ENCODE results near the gene CRACDL. TPM values are rescaled to one million over a fixed set of nuclear protein-coding genes. Genes with fewer than 3 reads are reported as not detected.

CRACDL gene
- total and polyA plus RNA-seq, 2 donors (not counting 3 experiments of a cell fraction or from before 2014, with no cell fraction given), result 0.92 to 6.3 TPM

DNA sequence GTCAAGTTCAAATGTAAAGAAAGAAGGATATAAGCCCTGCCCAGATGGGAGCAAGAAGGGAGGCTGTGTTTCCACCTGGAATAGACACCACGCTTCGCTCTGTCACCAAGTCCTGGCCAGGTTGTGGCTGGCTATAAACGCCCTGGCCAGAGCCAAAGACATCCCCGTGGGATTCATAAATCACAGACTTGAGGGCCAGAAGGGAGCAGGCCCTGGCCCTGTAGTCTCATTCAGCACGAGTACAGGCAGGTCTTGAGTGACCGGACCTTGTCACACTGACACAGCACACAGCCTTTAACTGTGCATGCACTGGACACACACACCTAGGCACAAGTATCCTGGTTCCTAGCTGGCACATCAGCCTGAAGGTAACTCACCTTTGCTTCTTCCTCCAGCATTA, 110.6 kb downstream of the CRACDL start:
- BruUV-seq (replicated peaks), result no TSS peak
- TF ChIP-seq, protein P1, sequence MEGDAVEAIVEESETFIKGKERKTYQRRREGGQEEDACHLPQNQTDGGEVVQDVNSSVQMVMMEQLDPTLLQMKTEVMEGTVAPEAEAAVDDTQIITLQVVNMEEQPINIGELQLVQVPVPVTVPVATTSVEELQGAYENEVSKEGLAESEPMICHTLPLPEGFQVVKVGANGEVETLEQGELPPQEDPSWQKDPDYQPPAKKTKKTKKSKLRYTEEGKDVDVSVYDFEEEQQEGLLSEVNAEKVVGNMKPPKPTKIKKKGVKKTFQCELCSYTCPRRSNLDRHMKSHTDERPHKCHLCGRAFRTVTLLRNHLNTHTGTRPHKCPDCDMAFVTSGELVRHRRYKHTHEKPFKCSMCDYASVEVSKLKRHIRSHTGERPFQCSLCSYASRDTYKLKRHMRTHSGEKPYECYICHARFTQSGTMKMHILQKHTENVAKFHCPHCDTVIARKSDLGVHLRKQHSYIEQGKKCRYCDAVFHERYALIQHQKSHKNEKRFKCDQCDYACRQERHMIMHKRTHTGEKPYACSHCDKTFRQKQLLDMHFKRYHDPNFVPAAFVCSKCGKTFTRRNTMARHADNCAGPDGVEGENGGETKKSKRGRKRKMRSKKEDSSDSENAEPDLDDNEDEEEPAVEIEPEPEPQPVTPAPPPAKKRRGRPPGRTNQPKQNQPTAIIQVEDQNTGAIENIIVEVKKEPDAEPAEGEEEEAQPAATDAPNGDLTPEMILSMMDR (IDR thresholded peaks at IDR 0.05; ENCODE audit: extremely low read depth in 1 of 2, insufficient read depth in 1 of 2, low read depth in 1 of 2, low read length in 2 of 2), result no peak
- TF ChIP-seq GATA2 (IDR thresholded peaks at IDR 0.05; ENCODE audit: insufficient read depth, insufficient read length, low read depth, low read length) (no peak), POLR2AphosphoS5 (IDR thresholded peaks at IDR 0.05; ENCODE audit: insufficient read depth, low read depth, low read length) (no peak), JUN (IDR thresholded peaks at IDR 0.05; ENCODE audit: borderline replicate concordance, insufficient read depth, insufficient read length, low read depth) (no peak), FOS (IDR thresholded peaks at IDR 0.05; ENCODE audit: borderline replicate concordance, insufficient read depth, low read length) (no peak), POLR2A (IDR thresholded peaks at IDR 0.05; ENCODE audit: low read depth, low read length) (no peak), EZH2 (IDR thresholded peaks at IDR 0.05; ENCODE audit: borderline replicate concordance, low read depth, low read length, severe bottlenecking) (no peak), MYC (IDR thresholded peaks at IDR 0.05; ENCODE audit: low read depth, low read length) (no peak)
- TF ChIP-seq, protein P2, sequence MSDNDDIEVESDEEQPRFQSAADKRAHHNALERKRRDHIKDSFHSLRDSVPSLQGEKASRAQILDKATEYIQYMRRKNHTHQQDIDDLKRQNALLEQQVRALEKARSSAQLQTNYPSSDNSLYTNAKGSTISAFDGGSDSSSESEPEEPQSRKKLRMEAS (IDR thresholded peaks at IDR 0.05; ENCODE audit: insufficient read depth, insufficient read length), result no peak
- DNase-seq (ENCODE audit: low read depth, low spot score), result no peak
- H3K79me2 ChIP-seq (ENCODE audit: control insufficient read depth, insufficient read depth, low read length), result no peaks in the 10 kb centered on the region
- peaks cover 16% of the 10 kb centered on the region for H3K4me1 ChIP-seq (ENCODE audit: control insufficient read depth, extremely low read depth, insufficient read depth, low read length)
- intact Hi-C loops (cut with micrococcal nuclease), result loop anchor here (2.0 kb wide), 1 partner anchor 99 kb away; no protein-coding TSS in a partner anchor
- H4K20me1 ChIP-seq (replicated peaks; ENCODE audit: control insufficient read depth, extremely low read depth, insufficient read depth, low read length), result no peaks in the 10 kb centered on the region
- no peaks in the 10 kb centered on the region for H3K27me3 ChIP-seq (ENCODE audit: control insufficient read depth in 2 of 2, insufficient read depth in 2 of 2, low read length in 2 of 2)
- no peaks in the 10 kb centered on the region for H3K9me3 ChIP-seq (replicated peaks; ENCODE audit: control insufficient read depth, insufficient read depth, low read length)
- H3K9ac ChIP-seq (replicated peaks; ENCODE audit: extremely low read depth, insufficient read depth, low read length), result no peak overlapping the region
- no peaks in the 10 kb centered on the region for H3K9me1 ChIP-seq (replicated peaks; ENCODE audit: control insufficient read depth, extremely low read depth, insufficient read depth, low read length)
- dilution Hi-C loops (cut with MboI; ENCODE audit: extremely low pct_ligation_motif_present, low sequenced_read_pairs), result no loop called here
- no peak overlapping the region for H3K27ac ChIP-seq (ENCODE audit: insufficient read depth, low read depth, low read length)
- H3K4me2 ChIP-seq (ENCODE audit: insufficient read depth, low read length), result no peak overlapping the region
- no peak overlapping the region for H3K4me3 ChIP-seq (replicated peaks in 1 of 3; ENCODE audit: insufficient read depth in 1 of 3, low read depth in 1 of 3, low read length in 3 of 3)
- ChIA-PET POLR2A (no interaction called here), CTCF (interaction anchor here (1.2 to 1.6 kb wide), 2 partner anchors 12 to 176 kb away, joined by 3 to 4 read pairs; no protein-coding TSS in a partner anchor)
- no peaks in the 10 kb centered on the region for H3K36me3 ChIP-seq (ENCODE audit: control insufficient read depth in 2 of 2, extremely low read depth in 1 of 2, insufficient read depth in 2 of 2, low read length in 2 of 2)
- H2AFZ ChIP-seq (ENCODE audit: low read depth, low read length), result no peak overlapping the region
- no peak for FAIRE-seq
